Superior temporal gyrus (tissue), 1 donor: ENCODE results near the gene IRF7.

ENCODE experiments used
- DNase-seq: peaks from one replicate; pipeline ENCODE4 v3.0.0-alpha.2; 2016; ENCODE audit errors: extremely low spot score

Gene IRF7

GRCh38 chr11:640021-640706, 24.4 kb upstream of the IRF7 start:
- no peak for DNase-seq

GRCh38 chr11:639332-639955, 23.7 kb upstream of the IRF7 start:
- DNase-seq, result no peak

- no peak for DNase-seq
These were observed 23.0 kb upstream of the IRF7 start for GRCh38 chr11:638631-639331.

GRCh38 chr11:637593-638521, 22.1 kb upstream of the IRF7 start:
- DNase-seq, result no peak

DNA sequence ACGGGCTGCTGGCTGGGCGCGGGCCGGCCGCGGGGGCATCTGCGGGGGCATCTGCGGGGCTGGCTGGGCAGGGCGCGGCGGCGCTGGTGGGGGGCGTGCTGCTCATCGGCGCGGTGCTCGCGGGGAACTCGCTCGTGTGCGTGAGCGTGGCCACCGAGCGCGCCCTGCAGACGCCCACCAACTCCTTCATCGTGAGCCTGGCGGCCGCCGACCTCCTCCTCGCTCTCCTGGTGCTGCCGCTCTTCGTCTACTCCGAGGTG, 21.5 kb upstream of the IRF7 start:
- DNase-seq, result no peak

DNA sequence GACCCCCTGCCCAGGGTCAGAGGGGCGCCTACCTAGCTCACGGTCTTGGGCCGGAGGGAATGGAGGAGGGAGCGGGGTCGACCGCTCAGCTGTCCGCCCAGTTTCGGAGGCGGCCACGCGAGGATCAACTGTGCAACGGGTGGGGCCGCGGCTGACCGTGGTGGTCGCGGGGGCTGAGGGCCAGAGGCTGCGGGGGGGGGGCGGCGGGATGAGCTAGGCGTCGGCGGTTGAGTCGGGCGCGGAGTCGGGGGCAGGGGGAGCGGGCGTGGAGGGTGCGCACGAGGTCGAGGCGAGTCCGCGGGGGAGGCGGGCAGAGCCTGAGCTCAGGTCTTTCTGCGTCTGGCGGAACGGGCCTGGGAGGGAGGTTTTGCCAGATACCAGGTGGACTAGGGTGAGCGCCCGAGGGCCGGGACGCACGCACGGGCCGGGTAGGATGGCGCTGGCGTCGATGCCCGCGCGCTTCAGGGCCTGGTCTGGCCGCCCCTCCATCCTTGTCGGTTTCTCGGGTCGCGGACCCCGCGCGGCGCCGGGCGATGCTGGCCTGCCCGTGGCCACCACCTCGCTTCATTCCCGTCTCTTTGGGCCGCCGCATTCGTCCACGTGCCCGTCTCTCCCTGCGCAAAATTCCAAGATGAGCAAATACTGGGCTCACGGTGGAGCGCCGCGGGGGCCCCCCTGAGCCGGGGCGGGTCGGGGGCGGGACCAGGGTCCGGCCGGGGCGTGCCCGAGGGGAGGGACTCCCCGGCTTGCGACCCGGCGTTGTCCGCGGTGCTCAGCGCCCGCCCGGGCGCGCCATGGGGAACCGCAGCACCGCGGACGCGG, 21.0 kb upstream of the IRF7 start, which contains the start of gene DRD4:
Gene DRD4 (plus strand): TSS at position 759 of the 822 bp plus-strand sequence. CDS start 36 bp downstream, at position 795.
- no peak for DNase-seq

DNA sequence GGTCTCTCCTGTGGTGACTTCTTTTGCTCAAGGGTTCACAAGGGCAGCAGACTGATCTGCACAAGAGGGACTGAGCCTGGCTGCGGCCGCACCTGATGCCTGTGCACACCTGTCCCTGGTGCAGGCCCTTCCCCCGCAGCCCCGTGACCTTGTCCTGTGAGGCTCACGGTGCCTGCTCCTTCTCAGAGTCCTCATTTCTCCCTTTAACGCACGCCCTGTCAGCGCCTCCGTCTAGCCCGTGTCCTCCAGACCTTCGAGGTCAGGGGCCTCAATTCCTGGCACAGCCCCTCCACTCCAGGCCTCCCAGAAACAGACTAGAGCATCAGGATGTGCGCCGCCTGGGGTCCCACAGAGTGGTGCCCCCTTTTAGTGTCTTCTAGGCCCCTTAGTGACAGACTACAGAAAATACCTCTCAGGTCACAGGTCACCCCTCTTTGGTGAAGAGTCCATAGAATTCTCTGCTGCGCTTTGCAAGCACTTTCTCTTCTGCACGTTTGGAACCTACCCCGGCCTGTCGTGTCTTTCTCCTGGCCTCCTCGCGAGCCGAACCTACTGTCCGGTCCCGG, 20.3 kb upstream of the IRF7 start:
- no peak for DNase-seq

GRCh38 chr11:630871-631270, 15.1 kb upstream of the IRF7 start:
- DNase-seq, result no peak

DNA sequence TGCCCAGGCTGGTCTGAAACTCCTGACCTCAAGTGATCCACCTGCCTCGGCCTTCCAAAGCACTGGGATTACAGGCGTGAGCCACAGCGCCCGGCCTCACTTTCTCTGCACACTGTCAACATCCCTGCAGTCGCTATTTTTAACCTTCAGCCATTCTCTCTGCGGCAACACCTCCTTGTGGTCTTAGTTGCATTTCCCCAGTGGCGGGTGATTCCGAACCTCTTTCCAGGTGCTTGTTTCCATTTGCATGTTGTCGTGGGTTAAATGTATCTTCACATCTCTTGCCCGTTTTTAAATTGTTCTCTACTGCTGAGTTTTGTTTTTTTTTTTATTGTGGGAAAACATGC, 13.5 kb upstream of the IRF7 start:
- no peak for DNase-seq

- DNase-seq, result no peak
These were observed 12.3 kb upstream of the IRF7 start for GRCh38 chr11:628056-628455.

GRCh38 chr11:627308-627576, 11.5 kb upstream of the IRF7 start:
- DNase-seq, result no peak

GRCh38 chr11:626475-627307, 10.9 kb upstream of the IRF7 start, which contains the start of gene SCT:
TSS of gene SCT (minus strand) at chr11:627181. CDS start at chr11:627143, 38 bp downstream.
- no peak for DNase-seq

DNA sequence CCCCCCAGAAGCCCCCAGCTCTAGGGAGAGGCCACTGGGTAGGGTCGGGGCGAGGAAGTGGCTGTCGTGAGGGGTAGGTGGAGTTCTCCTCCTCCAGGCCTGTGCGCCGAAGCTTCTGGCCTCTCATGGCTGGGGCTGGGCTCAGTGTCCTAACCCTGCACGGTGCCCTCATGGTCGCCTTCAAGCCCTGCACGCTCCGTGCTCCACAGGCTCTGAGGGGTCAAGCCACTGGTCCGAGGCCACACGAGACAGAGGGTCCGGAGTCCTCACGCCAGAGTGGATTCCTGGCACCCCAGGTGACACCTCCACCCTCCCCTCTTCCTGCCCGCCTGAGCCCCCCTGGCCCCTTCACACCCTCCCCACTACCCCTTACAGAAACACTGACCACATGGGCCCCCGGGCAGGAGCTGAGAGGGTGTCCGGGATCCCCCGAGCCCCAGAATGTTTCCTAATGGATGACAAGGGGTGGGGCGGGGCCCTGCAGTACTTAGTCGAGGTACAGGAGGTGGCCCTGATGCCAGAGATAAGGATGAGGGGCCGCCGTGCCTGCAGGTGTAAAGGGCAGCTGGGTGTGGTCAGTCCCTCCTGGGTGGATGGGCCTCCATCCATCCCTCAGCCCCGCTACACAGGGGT, 10.0 kb upstream of the IRF7 start:
- no peak for DNase-seq

DNA sequence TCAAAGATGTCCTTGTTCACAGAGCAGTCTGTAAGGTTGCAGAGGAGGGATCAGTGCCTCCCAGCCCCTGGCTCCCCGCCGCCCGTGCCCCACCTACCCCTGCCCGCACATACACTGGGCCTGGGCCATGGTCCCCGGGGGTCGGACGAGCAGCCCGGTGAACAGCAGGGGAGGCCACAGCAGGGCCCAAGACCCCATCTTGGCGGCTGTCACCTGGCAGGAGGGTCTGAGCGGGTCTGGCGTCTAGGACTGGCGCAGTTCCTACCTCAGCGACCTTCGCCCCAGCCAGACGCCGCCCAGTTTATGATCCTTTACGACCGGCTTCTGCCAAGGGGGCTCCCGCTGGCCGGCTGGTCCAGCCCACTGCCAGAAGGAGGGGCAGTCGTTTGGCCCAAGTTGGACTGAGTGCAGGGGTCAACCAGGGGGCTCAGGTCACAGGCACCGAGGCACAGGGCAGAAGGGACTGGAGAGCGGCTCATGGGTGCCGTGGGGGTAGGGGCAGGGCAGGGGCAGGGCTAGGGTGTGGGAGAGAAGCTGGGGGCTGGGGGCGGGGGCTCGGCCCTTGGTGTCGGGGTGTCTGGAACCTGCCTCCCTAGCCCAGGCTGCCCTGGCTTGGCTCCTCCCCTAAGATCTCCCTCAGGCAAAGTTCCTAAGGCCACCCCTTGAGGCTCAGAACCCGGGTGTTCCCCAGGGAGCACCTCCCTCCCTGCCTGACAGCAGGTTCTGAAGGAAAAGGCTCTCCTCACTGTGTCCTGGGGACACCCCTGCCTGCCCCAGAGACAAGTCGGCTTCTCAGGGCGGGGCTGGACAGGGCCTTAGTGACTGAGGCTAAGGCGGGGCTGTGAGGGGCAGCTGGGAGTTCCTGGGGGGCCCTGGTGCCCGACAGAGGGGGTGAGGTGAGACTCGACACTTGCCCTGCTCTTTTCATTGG, 9.2 kb upstream of the IRF7 start, which contains the start of gene CDHR5:
Gene CDHR5 (minus strand): TSS at position 251 of the 931 bp plus-strand sequence. CDS start 53 bp downstream, at position 198.
- no peak for DNase-seq

DNA sequence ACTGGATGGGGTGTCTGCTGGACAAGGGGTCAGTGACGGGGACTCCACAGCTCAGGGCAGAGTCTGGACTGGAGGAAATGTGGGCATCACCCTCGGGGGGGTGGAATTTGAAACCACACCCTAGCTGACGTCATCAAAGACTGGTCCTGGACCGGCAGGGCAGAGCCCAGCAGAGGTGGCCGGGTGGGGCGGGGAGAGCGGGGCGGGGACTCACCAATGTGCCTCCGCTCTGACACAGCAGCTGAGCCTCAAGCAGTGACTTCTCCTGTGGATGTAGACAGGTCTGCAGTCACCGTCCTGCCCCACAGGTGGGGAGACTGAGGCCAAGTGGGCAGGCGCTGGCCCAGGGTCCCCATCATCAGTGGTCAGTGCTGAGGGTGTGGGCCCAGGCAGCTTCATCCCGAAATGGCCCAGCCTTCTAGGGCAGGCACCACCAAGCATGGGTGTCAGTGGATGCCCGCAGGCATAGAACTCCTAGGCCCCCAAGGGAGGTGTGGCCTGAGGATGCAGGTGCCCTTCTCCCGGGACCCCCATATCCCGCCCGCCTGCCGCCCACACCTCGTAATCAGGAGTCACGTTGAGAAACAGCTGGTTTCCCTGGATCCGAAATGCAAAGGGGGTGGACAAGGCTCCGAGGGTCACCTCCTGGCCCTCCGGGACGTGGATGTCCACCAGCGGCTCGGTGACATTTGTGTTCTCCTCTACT, 8.4 kb upstream of the IRF7 start:
- DNase-seq, result no peak

DNA sequence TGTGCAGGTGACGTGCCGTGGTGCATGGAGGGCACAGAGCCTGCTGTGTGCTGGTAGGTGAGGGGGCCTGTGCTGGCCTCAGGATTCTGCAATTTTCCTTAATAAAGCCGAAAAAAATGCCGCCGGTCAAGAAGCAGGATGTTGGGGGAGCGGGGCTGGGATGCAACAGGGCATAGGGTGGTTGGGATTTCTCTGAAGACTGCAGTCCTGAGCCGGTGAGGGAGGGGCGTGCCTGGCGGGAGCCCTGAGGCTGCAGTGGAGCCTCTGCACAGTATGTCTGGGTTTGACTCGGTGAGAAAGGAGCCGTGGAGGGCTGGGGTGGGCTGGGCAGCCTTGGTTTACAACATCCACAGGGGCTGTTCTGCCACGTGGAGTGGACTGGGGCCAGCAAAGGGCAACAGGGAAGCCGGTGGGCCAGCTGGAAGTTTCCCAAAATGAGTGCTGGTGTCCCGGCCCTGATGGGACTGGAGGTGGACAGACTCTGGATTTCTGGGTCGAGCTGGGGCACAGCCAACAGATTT, 7.7 kb upstream of the IRF7 start:
- DNase-seq, result no peak

GRCh38 chr11:621838-622237, 6.1 kb upstream of the IRF7 start:
- no peak for DNase-seq
